H1 (cell line): Measurements from ENCODE around the gene COQ10B. TPM values are rescaled to one million over a fixed set of nuclear protein-coding genes. Genes with fewer than 3 reads are reported as not detected.
"Not testable (repeated sequence)": the region's sequence is repeated elsewhere in the genome, so short reads cannot be mapped to it uniquely, and the experiment has no call there.

Experiments
- CTCF ChIA-PET: fragments of 300-600 bp; sonication (Branson Sonifier 250); formaldehyde crosslinking; loops from one replicate; lab custom pipeline; 2021; ENCODE audit not compliant: partially characterized antibody; lab: Charles Lee
- POLR2A ChIA-PET: fragments of 300-600 bp; sonication (Branson Sonifier 250); formaldehyde crosslinking; loops from one replicate; lab custom pipeline; 2021; ENCODE audit warnings: inconsistent platforms; ENCODE audit not compliant: partially characterized antibody; lab: Charles Lee
- DNase-seq, 2 experiments: peaks; one replicate each; pipeline versions ENCODE4 v3.0.0 to v3.0.0-alpha.2; 2010 to 2022; ENCODE audit warnings: low spot score in 2 of 2, low read depth in 1 of 2, mixed read lengths in 1 of 2
- FAIRE-seq: peaks from 2 replicates; lab custom pipeline; 2011; peaks lifted over from hg19 to GRCh38; lab: Jason Lieb, UNC
- H2AFZ ChIP-seq: 2 replicates; pipeline ENCODE4 v1.8.1; 2012; ENCODE audit warnings: low read length, inconsistent platforms
- H2AK5ac ChIP-seq: 2 replicates; pipeline ENCODE4 v1.6.1; 2013; ENCODE audit warnings: low read depth, low read length
- H2BK120ac ChIP-seq: replicated peaks from 2 replicates; pipeline ENCODE3; 2013; ENCODE audit warnings: low read depth, low read length, inconsistent platforms
- H2BK12ac ChIP-seq: 2 replicates; pipeline ENCODE4 v1.6.1; 2013; ENCODE audit warnings: low read depth, low read length
- H2BK15ac ChIP-seq: 2 replicates; pipeline ENCODE4 v1.6.1; 2013; ENCODE audit warnings: low read length
- H2BK20ac ChIP-seq: 2 replicates; pipeline ENCODE4 v1.6.1; 2013; ENCODE audit warnings: low read length
- H2BK5ac ChIP-seq: 2 replicates; pipeline ENCODE4 v1.6.1; 2013; ENCODE audit warnings: low read depth, low read length
- H3K14ac ChIP-seq: 2 replicates; pipeline ENCODE4 v1.6.1; 2013; ENCODE audit warnings: inconsistent platforms; ENCODE audit not compliant: insufficient read length
- H3K18ac ChIP-seq: 2 replicates; pipeline ENCODE4 v1.6.1; 2013; ENCODE audit warnings: low read length; ENCODE audit errors: extremely low read depth
- H3K23ac ChIP-seq: 2 replicates; pipeline ENCODE4 v1.6.1; 2013; ENCODE audit warnings: inconsistent platforms; ENCODE audit not compliant: insufficient read length
- H3K23me2 ChIP-seq: 2 replicates; pipeline ENCODE4 v1.6.1; 2013; ENCODE audit warnings: low read depth, low read length
- H3K27ac ChIP-seq: 2 replicates; pipeline ENCODE4 v1.6.1; 2011; ENCODE audit warnings: low read depth, low read length, inconsistent platforms
- H3K27me3 ChIP-seq, 4 experiments: replicated peaks in 1 of 4; 1 replicate in 1 of 4; 2 replicates in 3 of 4; pipeline versions ENCODE4 v1.6.1 to v1.8.1; 2011 to 2013; ENCODE audit warnings: low read length in 3 of 4, mild to moderate bottlenecking in 3 of 4, inconsistent platforms in 2 of 4, mixed read lengths in 2 of 4, moderate library complexity in 1 of 4; ENCODE audit not compliant: control insufficient read depth in 3 of 4, insufficient read depth in 3 of 4; ENCODE audit errors: extremely low read depth in 1 of 4
- H3K36me3 ChIP-seq, 4 experiments: 2 replicates each; pipeline versions ENCODE4 v1.6.1 to v1.8.1; 2011 to 2013; ENCODE audit warnings: mild to moderate bottlenecking in 4 of 4, low read length in 3 of 4, moderate library complexity in 2 of 4, control low read depth in 1 of 4, inconsistent platforms in 1 of 4; ENCODE audit not compliant: insufficient read depth in 4 of 4, control insufficient read depth in 2 of 4
- H3K4ac ChIP-seq: replicated peaks from 2 replicates; pipeline ENCODE3; 2013; ENCODE audit warnings: low read length, low read depth, mixed read lengths, inconsistent platforms; ENCODE audit not compliant: insufficient read length
- H3K4me1 ChIP-seq, 4 experiments: replicated peaks in 1 of 4; 1 replicate in 1 of 4; 2 replicates in 3 of 4; pipeline versions ENCODE4 v1.6.1 to v1.8.1; 2011 to 2013; ENCODE audit warnings: low read length in 3 of 4, inconsistent platforms in 2 of 4, mixed read lengths in 1 of 4; ENCODE audit not compliant: insufficient read depth in 4 of 4, control insufficient read depth in 3 of 4
- H3K4me2 ChIP-seq, 2 experiments: 2 replicates each; pipeline versions ENCODE4 v1.6.1 to v1.8.1; 2011 to 2013; ENCODE audit warnings: low read depth in 2 of 2, low read length in 2 of 2, control low read depth in 1 of 2, inconsistent platforms in 1 of 2, mild to moderate bottlenecking in 1 of 2; ENCODE audit not compliant: insufficient read depth in 1 of 2
- H3K4me3 ChIP-seq, 4 experiments: fragments of 200-600, 300-600 bp in 1 of 4; sonication (generic), shearing (Covaris generic), sonication (Bioruptor Twin) in 1 of 4; 2 replicates each; pipeline versions ENCODE4 v1.5.1 to v1.8.1; 2011 to 2016; ENCODE audit warnings: low read length in 4 of 4, low read depth in 3 of 4, control low read depth in 2 of 4, inconsistent platforms in 2 of 4, mild to moderate bottlenecking in 2 of 4, mixed read lengths in 1 of 4, moderate library complexity in 1 of 4; ENCODE audit not compliant: insufficient read depth in 2 of 4; ENCODE audit errors: extremely low read depth in 1 of 4
- H3K56ac ChIP-seq: replicated peaks from 2 replicates; pipeline ENCODE3; 2013; ENCODE audit warnings: low read depth, mild to moderate bottlenecking, mixed read lengths, low read length, inconsistent platforms; ENCODE audit not compliant: insufficient read length
- H3K79me1 ChIP-seq: 2 replicates; pipeline ENCODE4 v1.6.1; 2013; ENCODE audit warnings: low read depth, low read length, control low read depth
- H3K79me2 ChIP-seq, 2 experiments: 2 replicates each; pipeline versions ENCODE4 v1.6.1 to v1.8.1; 2012 to 2013; ENCODE audit warnings: low read length in 2 of 2, mild to moderate bottlenecking in 2 of 2, inconsistent platforms in 1 of 2; ENCODE audit not compliant: insufficient read depth in 2 of 2, control insufficient read depth in 1 of 2
- H3K9ac ChIP-seq, 4 experiments: replicated peaks in 1 of 4; 1 replicate in 1 of 4; 2 replicates in 3 of 4; pipeline versions ENCODE4 v1.6.1 to v1.8.1; 2011 to 2013; ENCODE audit warnings: low read depth in 3 of 4, low read length in 3 of 4, control low read depth in 2 of 4, mild to moderate bottlenecking in 2 of 4, moderate library complexity in 2 of 4, inconsistent platforms in 1 of 4; ENCODE audit errors: extremely low read depth in 1 of 4
- H3K9me3 ChIP-seq, 2 experiments: 2 replicates each; pipeline versions ENCODE4 v1.6.1 to v1.8.1; 2012 to 2013; ENCODE audit warnings: mild to moderate bottlenecking in 2 of 2, moderate library complexity in 2 of 2, control low read depth in 1 of 2, inconsistent platforms in 1 of 2, low read depth in 1 of 2, low read length in 1 of 2, mixed read lengths in 1 of 2; ENCODE audit not compliant: insufficient read depth in 2 of 2
- H4K20me1 ChIP-seq, 2 experiments: replicated peaks in 1 of 2; 2 replicates each; pipeline versions ENCODE3 to v1.8.1; 2011 to 2013; ENCODE audit warnings: inconsistent platforms in 2 of 2, low read length in 2 of 2, mild to moderate bottlenecking in 1 of 2; ENCODE audit not compliant: insufficient read depth in 2 of 2, control insufficient read depth in 1 of 2
- H4K5ac ChIP-seq: 2 replicates; pipeline ENCODE4 v1.6.1; 2013; ENCODE audit warnings: low read length, low read depth, mixed read lengths, inconsistent platforms; ENCODE audit not compliant: insufficient read length
- H4K8ac ChIP-seq: 2 replicates; pipeline ENCODE4 v1.8.0; 2013; ENCODE audit warnings: mild to moderate bottlenecking, moderate library complexity, low read length, inconsistent platforms; ENCODE audit not compliant: insufficient read depth; ENCODE audit errors: extremely low read depth
- H4K91ac ChIP-seq: replicated peaks from 2 replicates; pipeline ENCODE3; 2013; ENCODE audit warnings: low read length, mixed read lengths, inconsistent platforms; ENCODE audit not compliant: insufficient read length
- SP1 ChIP-seq: IDR thresholded peaks from 2 replicates; pipeline ENCODE4 v1.6.1; 2011; ENCODE audit warnings: low read depth, low read length
- WGBS, 2 experiments: shearing (Covaris generic) in 1 of 2; methylation state at CpG; one replicate each; pipeline versions ENCODE4 v1.1.6 to v1.1.7; 2013 to 2015; ENCODE audit warnings: low lambda C conversion rate in 2 of 2, mixed read lengths in 2 of 2, inconsistent platforms in 1 of 2, low coverage in 1 of 2, missing lambda C conversion rate in 1 of 2; ENCODE audit not compliant: insufficient replicate concordance in 2 of 2, insufficient coverage in 1 of 2, insufficient read length in 1 of 2; ENCODE audit errors: extremely low coverage in 1 of 2, missing lambda C conversion rate in 1 of 2; 5-methylcytosine and 5-hydroxymethylcytosine counted together
- polyA plus RNA-seq, 7 experiments: library from polyadenylated mRNA; depleted of rRNA in 3 of 7; stranded (reverse) in 5 of 7; unstranded in 2 of 7; fragments of >200 nt in 5 of 7; fragments of 200-250 nt in 2 of 7; gene quantifications; 1 replicate in 5 of 7; 2 replicates in 1 of 7; 4 replicates in 1 of 7; pipeline versions ENCODE4 v1.2.1 to v1.2.3, GENCODE V29; 2011 to 2013; ENCODE audit warnings: missing spikeins in 2 of 7, mixed read lengths in 2 of 7
- total RNA-seq: library from RNA; stranded (reverse); fragmentation: NEBNext Ultra II Directional; extraction: Animal tissue kit (Norgen Biotek cat#: 25700); gene quantifications from 2 replicates; pipeline ENCODE4 v1.2.1, GENCODE V29; 2021

The COQ10B gene
- total and polyA plus RNA-seq, 2 of the 8 experiments (the other 6 are each of a cell fraction or from before 2014, with no cell fraction given): 1.9 to 17.3 TPM

- Histone ChIP-seq H2AFZ (peak overlapping the region; percentile 61; the same call in 1 of the 2 replicates), H3K79me2 (peaks cover 12 to 20% of the 10 kb centered on the region in 2 experiments)
- FAIRE-seq, H2BK120ac ChIP-seq, H3K9me3 ChIP-seq, H2BK20ac ChIP-seq, H2BK15ac ChIP-seq, H3K4me1 ChIP-seq, H3K4ac ChIP-seq, H3K14ac ChIP-seq, H3K4me3 ChIP-seq, H4K91ac ChIP-seq, H3K27ac ChIP-seq, DNase-seq, H4K8ac ChIP-seq, H3K9ac ChIP-seq, H3K36me3 ChIP-seq, H2AK5ac ChIP-seq, H3K4me2 ChIP-seq, H2BK5ac ChIP-seq, H3K56ac ChIP-seq, H4K5ac ChIP-seq, H3K23ac ChIP-seq, H3K79me1 ChIP-seq, H4K20me1 ChIP-seq, H3K27me3 ChIP-seq, H3K23me2 ChIP-seq, H3K18ac ChIP-seq, H2BK12ac ChIP-seq: not testable (repeated sequence)
- 95% methylated on average over 6 of the region's 6 CpGs; no CpG with 5 or more reads in 1 of the 2 experiments for WGBS, 2 experiments
- POLR2A ChIA-PET: interaction anchor here (1.1 to 4.8 kb wide), 5 partner anchors 16 to 62 kb away, joined by 3 to 40 read pairs (median 8); partner anchors contain the start of genes HSPD1, HSPE1 and SF3B1
- TF ChIP-seq SP1: peak; percentile 48; the same call in 1 of the 2 replicates
- CTCF ChIA-PET: interaction anchor here (0.5 to 2.4 kb wide), 5 partner anchors 10 to 1697 kb away, joined by 3 to 7 read pairs (median 4); no protein-coding TSS in a partner anchor
Measured at GRCh38 chr2:197450935-197451358, 2.4 kb upstream of the COQ10B start.
